Chondrocyte (in vitro differentiated cells): Measurements from ENCODE around the gene ISX. TPM values are rescaled to one million over a fixed set of nuclear protein-coding genes. Genes with fewer than 3 reads are reported as not detected.
"Not testable (repeated sequence)": the region's sequence is repeated elsewhere in the genome, so short reads cannot be mapped to it uniquely, and the experiment has no call there.

Experiments
- DNase-seq: peaks from one replicate; pipeline ENCODE4 v3.0.0; 2021; ENCODE audit warnings: mixed read lengths, low spot score
- H3K27ac Mint-ChIP-seq: one replicate; pipeline ENCODE4 v1.8.0; 2021; ENCODE audit warnings: mild to moderate bottlenecking, moderate library complexity, mixed read lengths; ENCODE audit not compliant: unreplicated experiment
- H3K27me3 Mint-ChIP-seq: 2 replicates; pipeline ENCODE4 v1.8.0; 2021; ENCODE audit warnings: low read depth, mixed read lengths
- H3K36me3 Mint-ChIP-seq: 2 replicates; pipeline ENCODE4 v1.8.0; 2021; ENCODE audit warnings: low read depth, mixed read lengths
- H3K4me1 Mint-ChIP-seq: 2 replicates; pipeline ENCODE4 v1.8.0; 2021; ENCODE audit warnings: low read depth, mild to moderate bottlenecking, mixed read lengths
- H3K4me3 Mint-ChIP-seq: one replicate; pipeline ENCODE4 v1.8.0; 2021; ENCODE audit warnings: mild to moderate bottlenecking, moderate library complexity, mixed read lengths; ENCODE audit not compliant: unreplicated experiment
- H3K9me3 Mint-ChIP-seq: 2 replicates; pipeline ENCODE4 v1.8.0; 2021; ENCODE audit warnings: low read depth, mixed read lengths
- total RNA-seq: library from RNA; stranded (reverse); gene quantifications from 3 replicates; pipeline ENCODE4 v1.2.1, GENCODE V29; 2021
- TF ChIP-seq, protein P1 (sequence below): fragments of 200-600 bp; sonication (generic); IDR thresholded peaks from 2 replicates; pipeline ENCODE4 v1.5.0; 2021; ENCODE audit warnings: antibody characterized with exemption, mild to moderate bottlenecking, moderate library complexity

The ISX gene
- total RNA-seq, 1 donor from 2014 or later = not detected

DNA sequence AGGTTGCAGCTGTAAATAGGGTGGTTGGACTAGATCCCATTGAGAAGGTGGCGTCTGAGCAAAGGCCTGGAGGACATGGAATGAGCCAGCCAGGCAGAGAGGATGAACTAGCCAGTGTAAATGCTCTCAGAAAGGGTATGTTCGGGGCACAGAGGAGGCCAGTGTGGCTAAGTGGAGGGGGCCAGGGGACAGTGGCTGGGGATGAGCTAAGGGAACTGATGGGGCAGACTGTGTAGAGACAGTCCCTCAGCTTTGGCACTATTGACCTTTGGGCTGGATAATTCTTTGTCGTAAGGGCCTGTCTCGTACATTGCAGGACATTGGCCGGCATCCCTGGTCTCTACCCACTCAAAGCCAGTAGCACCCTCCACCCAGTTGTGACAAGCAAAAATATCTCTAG is 43.7 kb upstream of the ISX start:
- Mint-ChIP-seq H3K9me3 (peaks cover 2% of the 10 kb centered on the region), H3K27ac (no peak overlapping the region), H3K27me3 (peaks cover 10% of the 10 kb centered on the region), H3K36me3 (no peaks in the 10 kb centered on the region), H3K4me1 (peaks cover 11% of the 10 kb centered on the region), H3K4me3 (no peak overlapping the region)
- TF ChIP-seq, protein P1, sequence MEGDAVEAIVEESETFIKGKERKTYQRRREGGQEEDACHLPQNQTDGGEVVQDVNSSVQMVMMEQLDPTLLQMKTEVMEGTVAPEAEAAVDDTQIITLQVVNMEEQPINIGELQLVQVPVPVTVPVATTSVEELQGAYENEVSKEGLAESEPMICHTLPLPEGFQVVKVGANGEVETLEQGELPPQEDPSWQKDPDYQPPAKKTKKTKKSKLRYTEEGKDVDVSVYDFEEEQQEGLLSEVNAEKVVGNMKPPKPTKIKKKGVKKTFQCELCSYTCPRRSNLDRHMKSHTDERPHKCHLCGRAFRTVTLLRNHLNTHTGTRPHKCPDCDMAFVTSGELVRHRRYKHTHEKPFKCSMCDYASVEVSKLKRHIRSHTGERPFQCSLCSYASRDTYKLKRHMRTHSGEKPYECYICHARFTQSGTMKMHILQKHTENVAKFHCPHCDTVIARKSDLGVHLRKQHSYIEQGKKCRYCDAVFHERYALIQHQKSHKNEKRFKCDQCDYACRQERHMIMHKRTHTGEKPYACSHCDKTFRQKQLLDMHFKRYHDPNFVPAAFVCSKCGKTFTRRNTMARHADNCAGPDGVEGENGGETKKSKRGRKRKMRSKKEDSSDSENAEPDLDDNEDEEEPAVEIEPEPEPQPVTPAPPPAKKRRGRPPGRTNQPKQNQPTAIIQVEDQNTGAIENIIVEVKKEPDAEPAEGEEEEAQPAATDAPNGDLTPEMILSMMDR = no peak
- DNase-seq = no peak

DNA sequence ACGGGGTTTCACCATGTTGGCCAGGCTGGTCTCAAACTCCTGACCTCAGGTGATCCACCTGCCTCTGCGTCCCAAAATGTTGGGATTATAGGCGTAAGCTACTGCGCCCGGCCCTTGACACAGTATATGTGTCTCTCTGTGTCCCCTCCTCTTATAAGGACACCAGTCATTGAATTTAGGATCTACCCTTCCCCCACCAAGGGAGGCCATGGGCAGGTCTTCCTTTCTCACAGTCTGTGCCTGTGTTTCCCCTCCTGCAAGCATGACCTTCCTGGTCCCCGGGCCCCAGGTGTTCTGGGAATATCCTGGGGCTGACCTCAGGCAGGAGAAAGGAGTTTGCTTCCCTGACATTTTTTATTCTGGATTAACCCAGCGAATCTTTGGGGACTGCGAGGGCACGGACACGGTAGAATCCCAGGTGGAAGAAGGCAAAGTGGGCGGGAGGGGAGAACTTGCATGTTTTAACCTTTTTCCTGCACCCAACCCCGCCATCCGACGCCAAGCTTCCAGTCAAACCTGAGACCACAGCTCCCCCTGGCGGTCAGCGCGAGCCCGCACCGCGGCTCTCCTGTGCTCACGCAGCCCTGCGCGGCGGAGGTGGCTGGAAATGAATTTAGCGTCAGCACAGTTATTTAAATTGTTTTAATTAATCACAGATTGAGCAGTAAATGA is 42.1 kb upstream of the ISX start:
- Mint-ChIP-seq H3K27ac (no peak overlapping the region), H3K4me3 (no peak overlapping the region), H3K4me1 (peaks cover 11% of the 10 kb centered on the region), H3K9me3 (peaks cover 10% of the 10 kb centered on the region), H3K36me3 (peaks cover 4% of the 10 kb centered on the region), H3K27me3 (peaks cover 26% of the 10 kb centered on the region)
- DNase-seq = no peak
- TF ChIP-seq, protein P1 = peak; percentile 98

DNA sequence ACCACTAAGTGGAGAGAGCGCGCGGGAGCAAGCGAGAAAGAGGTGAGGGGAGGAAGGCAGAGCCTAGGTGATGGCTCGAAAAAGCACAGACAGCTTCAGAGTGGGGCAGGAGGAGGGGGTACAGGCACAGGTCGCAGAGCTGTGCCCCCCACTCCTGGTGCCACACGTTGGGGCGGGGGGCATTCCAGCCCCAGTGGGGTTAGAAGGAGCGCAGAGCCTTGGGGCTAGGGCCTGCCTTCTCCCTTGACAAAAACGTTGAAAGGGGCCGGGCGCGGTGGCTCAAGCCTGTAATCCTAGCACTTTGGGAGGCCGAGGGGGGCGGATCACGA is 41.6 kb upstream of the ISX start:
- H3K4me3 Mint-ChIP-seq = no peak overlapping the region
- DNase-seq = no peak
- H3K4me1 Mint-ChIP-seq = peaks cover 11% of the 10 kb centered on the region
- peaks cover 6% of the 10 kb centered on the region for H3K36me3 Mint-ChIP-seq
- peaks cover 10% of the 10 kb centered on the region for H3K9me3 Mint-ChIP-seq
- TF ChIP-seq, protein P1 = peak; percentile 37
- H3K27me3 Mint-ChIP-seq = peaks cover 29% of the 10 kb centered on the region
- H3K27ac Mint-ChIP-seq = no peak overlapping the region

DNA sequence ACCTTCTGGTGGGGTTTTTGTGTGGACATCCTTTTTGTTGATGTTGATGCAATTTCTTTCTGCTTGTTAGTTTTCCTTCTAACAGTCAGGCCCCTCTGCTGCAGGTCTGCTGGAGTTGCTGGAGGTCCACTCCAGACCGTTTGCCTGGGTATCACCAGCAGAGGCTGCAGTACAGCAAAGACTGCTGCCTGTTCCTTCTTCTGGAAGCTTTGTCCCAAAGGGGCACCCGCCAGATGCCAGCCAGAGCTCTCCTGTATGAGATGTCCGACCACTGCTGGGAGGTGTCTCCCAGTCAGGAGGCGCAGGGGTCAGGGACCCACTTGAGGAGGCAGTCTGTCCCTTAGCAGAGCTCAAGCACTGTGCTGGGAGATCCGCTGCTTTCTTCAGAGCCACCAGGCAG is 35.8 kb upstream of the ISX start:
- H3K36me3 Mint-ChIP-seq, DNase-seq, H3K4me3 Mint-ChIP-seq, H3K4me1 Mint-ChIP-seq, H3K27ac Mint-ChIP-seq, H3K9me3 Mint-ChIP-seq: not testable (repeated sequence)
- peaks cover 40% of the 10 kb centered on the region for H3K27me3 Mint-ChIP-seq

DNA sequence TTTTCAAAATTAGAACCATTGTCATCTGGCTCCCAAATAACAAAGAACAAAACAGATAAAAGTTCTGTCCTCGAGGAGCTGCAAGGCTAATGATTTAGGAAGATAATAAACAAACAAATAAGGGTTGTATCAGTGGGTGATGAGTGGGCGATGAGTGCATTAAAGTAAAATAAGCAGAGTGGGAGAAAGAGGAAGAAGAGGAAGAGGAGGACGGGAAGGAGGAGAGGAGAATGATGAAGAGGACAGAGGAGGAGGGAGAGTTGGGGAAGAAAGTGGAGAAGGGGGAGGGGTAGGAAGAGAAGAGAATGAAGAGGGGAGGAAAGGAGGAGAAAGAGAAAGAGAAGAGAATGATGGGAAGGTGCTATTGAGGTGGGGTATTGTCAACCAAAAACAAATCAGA is 33.4 kb upstream of the ISX start:
- H3K9me3 Mint-ChIP-seq = peaks cover 7% of the 10 kb centered on the region
- DNase-seq = no peak
- TF ChIP-seq, protein P1 = no peak
- no peaks in the 10 kb centered on the region for H3K4me1 Mint-ChIP-seq
- H3K36me3 Mint-ChIP-seq = peaks cover 6% of the 10 kb centered on the region
- H3K27me3 Mint-ChIP-seq = peaks cover 30% of the 10 kb centered on the region
- no peak overlapping the region for H3K4me3 Mint-ChIP-seq
- no peak overlapping the region for H3K27ac Mint-ChIP-seq

DNA sequence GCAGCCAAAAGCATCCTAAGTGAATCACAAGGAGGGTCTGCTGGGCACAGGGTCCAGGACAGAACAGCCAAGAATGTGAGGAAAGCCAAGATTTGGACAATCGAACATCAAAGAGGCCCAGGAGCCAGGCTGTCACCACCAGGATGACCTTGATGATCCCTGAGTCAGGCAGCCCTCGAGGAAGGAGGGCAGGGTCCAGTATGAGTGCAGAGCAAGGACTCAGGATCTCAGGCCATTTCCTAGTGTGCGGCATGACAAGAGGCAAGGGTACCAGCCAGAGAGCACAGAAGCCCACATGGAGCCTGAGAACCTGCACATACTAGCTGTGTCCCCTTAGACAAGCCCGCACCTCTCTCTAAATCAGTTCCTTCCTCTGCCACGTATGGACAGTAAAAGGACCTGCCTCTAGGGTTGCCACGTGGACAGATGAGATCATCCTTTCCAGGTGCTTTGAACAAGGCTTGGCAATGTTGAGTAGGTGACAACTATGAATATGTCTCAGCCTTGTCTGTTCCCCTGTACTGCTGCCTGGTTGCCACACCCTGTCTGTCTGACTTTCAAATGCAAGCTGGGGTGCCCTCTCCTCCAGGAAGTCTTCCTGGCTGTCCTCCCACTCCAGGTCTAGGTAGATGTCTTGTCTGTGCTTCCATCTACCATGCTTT is 32.2 kb upstream of the ISX start:
- no peak for DNase-seq
- no peaks in the 10 kb centered on the region for H3K9me3 Mint-ChIP-seq
- H3K36me3 Mint-ChIP-seq = peaks cover 2% of the 10 kb centered on the region
- no peak overlapping the region for H3K27ac Mint-ChIP-seq
- TF ChIP-seq, protein P1 = no peak
- H3K4me1 Mint-ChIP-seq = no peaks in the 10 kb centered on the region
- H3K27me3 Mint-ChIP-seq = peaks cover 20% of the 10 kb centered on the region
- H3K4me3 Mint-ChIP-seq = no peak overlapping the region
